ENCODE data around the gene ZC3H14.

The ZC3H14 gene

DNA sequence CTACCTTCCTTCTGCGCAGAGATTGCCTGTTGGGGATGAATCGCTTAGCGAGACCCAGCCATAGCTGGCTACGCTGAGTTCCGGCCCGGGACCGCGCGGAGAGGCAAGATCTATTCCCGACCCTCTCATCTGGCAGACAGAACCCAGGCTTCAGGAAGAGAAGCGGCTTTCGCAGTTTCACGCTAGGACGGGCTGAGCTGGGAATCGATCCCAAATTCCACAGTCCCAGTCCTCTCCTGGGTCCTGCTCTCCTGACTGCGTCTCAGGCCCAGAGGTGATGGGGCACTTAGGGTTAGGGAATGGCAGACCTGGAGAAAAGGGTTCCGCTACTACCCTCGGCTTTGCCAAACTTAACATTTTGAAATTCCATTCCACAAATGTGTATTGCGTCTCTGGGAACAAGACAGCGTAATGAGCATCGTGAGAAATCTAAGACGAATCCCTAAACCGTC lies 10.8 kb upstream of the ZC3H14 start:
- DNase-seq, result no peak

DNA sequence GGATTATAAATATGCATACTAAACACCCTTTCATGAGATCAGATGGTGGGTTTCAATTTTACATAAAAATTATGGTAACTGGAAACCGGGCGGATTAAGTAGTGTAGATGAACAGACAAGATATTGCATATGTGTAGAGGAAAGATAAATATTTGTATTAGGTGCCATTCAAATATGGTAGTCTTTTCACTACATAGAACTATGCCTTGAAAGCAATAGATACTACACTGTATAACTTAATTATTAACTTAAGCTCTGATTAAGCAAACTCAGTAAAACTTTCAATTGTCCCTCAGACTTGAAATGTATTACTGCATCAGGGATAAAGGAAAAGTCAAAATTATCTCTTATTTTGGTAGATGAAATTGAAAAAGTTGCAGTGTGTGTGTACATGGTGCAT lies 10.0 kb upstream of the ZC3H14 start:
- no peak for DNase-seq

DNA sequence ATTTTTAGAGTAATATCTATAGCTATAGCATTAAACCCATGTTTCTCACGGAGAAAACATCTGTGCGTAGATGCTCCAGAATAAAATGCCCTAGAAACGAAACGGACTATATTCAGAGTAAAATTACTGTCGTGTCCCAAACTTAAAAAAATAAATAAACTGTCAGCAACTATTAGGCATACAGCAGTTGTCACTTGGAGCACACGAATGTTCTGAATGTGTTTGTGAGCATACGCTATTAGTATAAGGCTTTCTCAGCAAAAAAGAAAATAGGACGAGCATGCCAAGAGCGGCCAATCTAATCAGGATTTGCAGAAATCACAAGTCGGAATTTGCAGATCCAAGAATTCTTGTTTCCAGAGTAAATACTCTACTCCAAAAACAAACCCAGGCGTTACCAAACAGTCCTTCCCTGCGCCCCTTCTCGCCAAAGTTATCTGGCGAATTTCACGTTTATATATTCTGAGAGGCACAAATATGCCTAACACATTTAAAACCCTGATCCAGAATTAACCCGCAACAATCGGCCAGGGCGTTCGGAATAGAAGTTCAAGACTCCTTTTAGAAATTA lies 8.9 kb upstream of the ZC3H14 start:
- DNase-seq, result peak in 2 of 3 experiments; percentile 46 to 68

DNA sequence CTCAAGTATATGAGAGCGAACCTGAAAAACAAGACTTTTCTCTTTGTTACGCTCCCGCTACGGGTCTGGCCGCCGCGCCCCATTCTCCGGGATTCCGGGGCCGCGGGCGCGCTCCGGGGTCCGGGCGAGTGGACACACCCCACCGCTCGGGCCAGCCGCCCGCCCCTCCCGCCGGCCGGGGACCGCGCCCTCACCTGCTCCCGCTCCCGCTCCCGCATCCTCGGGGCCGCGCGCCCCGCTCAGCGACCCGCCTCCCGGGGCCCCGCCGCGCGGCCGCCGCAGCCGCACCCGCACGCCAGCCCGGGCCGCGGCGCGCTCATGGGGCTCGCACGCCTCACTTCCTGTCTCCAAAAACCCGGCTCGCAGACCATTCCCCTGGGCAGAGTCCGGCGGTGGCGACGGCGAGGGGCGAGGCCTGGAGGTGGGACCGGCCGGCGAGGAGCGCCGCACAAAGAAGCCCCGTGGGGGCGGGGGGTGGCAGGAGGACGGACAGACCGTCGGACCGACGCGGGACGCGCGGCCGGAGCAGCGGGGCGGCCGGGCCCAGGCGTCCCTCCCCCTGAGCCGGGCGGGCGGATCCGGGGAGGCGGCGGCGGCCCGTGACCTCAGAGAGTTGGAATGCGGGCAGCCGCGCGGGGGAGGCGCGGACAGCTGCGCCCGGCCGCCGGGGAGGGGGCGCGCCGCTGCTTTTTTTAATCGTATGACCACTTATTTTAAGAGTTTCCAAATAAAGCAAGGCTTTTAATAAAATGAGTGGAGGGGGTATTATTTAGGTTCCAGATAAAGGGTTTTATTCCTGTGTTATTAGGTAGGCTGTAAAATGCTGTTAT lies 8.2 kb upstream of the ZC3H14 start, which contains the start of gene PTPN21:
Gene PTPN21 (minus strand): TSS at position 551 of the 830 bp plus-strand sequence. CDS start 4,590 bp downstream, outside the sequence.
- peak in 2 of 3 experiments; percentile 68 to 70 for DNase-seq

DNA sequence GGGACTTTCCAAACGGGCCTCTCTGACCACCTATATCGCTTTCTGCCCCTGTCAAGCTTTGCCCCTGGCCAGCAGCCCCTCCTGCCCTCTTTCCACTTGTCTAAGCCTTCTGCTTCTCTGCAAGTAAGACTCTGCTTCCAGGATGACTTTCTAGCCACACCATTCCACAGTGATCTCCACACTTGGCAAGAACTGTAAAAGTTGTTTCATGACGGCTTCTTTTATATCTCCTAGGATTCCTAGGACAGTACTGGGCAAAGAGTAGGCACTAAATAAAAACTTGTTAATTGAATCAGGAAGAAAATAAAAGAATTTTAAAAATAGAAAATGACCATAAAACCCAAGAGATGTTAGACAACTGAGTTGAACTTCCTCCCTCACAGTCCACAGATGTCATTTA lies 6.3 kb upstream of the ZC3H14 start:
- no peak for DNase-seq

DNA sequence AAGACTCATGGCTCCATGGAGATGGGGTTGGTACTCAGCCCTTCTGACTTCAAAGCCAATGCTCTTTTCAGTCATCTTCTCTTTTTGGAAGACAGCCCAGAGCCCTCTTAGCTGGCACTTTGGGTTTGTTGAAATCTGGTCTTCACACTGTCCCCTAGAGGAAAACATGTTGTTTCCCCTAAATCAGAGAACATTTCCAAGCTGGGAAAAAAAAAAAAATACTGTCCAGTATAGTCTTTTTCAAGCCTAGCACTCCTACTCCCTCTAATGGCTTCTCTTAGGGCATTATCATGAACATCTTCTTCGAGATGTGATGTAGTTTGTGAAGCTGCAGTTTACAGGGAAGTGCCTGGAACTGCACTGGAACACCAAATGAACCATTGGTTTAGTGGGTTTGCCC lies 3.0 kb upstream of the ZC3H14 start:
- peak in 2 of 3 experiments; percentile 18 to 34 for DNase-seq

DNA sequence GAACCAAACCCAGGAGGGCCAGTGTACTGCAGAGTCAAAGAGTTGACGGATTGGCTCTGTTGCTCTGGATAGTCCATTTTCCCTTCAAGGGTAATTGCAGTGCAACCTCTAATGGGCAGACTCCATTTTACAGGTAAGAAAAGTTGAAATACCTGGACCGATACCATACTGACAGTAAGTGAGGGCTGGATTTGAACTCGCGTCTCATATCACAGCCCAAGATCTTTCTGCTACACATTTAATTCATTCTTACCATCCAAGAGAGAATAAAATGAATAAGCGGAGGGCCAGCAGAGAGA lies 356 bp upstream of the ZC3H14 start:
- DNase-seq, result no peak

DNA sequence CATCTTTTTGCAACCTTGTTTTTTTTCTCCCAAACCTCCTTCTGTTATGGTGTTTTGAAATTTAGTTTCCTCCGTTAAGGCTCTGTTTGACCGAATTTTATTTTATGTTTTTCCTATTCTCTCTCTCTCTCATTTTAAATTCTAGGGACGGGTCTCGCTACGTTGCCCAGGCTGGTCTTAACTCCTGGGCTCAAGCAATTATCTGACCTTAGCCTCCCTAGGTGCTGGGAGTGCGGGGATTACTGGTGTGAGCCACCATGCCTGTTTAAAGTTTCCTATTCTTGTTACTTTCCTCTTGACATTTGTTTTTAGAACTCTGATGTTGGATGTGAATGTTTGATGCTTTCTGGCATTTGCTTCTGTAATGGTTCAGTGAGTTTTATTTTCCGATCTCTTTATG lies 1.0 kb downstream of the ZC3H14 start:
- peak in 1 of 3 experiments; percentile 60 for DNase-seq

DNA sequence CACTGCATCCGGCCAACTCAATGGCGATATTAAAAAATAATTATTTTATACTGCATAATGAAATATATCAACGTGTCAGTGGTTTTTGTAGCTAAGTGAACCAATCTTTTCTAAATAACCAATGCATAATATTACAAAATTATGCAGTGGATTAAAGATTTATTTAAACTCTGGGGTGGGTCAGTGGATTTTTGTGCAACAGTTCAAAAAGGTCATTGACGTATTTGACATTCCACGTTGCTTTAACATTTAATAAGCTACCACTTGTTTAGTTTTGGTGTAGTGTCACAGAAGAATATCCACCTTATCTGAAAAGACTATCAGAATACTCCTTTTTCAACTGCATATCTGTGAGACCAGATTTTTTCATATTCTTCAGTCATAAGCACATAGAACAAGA lies 2.6 kb downstream of the ZC3H14 start:
- no peak for DNase-seq

DNA sequence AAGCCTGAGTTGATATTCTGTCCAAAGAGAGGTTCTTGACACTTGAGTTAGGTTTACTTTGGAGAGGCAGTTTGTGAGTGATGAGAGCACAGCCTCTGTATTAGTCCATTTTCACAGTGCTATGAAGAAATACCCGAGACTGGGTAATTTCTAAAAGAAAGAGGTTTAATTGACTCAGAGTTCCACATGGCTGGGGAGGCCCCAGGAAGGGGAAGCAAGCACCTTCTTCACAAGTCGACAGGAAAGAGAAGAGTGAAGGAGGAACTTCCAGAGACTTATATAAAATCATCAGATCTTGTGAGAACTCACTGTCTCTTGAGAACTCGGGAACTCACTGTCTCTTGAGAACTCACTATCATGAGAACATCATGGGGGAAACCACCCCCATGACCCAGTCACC lies 5.4 kb downstream of the ZC3H14 start:
- no peak for DNase-seq

DNA sequence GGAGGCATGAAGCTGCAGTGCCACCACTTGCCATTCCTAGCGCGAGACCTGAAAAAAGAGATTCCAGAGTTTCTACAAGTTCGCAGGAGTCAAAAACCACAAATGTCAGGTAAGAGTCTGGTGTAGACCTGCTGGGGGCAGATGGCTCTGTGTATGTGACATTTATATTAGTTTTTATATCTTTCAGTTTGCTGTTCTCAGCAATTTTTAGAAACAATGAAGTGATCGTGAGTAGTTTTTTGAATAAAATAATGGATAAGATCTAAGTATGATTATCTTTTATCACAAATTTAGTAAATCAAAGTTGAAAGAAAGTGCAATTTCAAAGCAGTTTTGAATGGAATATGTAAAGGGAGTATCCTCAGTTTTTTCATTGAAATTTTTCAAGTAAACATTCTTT lies 9.3 kb downstream of the ZC3H14 start:
- no peak for DNase-seq

DNA sequence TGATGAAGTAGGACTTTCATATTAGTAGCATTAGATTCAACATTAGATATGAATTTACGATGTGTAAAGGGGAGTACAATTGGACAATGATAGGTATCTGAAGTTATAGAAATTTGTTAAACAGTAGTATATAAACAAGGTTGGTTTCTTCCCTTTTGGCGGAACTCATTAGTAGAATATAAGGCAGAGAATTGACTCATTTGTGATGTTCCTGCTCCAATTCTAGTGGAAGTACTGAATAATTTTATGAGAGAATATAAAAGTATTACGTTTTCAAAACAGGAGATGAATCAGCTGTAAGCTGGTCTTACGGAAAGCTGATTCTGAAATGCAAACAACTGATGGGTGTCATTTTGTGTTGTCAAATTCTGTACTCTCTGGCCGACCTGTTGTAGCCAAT lies 13.4 kb downstream of the ZC3H14 start:
- DNase-seq, result no peak

DNA sequence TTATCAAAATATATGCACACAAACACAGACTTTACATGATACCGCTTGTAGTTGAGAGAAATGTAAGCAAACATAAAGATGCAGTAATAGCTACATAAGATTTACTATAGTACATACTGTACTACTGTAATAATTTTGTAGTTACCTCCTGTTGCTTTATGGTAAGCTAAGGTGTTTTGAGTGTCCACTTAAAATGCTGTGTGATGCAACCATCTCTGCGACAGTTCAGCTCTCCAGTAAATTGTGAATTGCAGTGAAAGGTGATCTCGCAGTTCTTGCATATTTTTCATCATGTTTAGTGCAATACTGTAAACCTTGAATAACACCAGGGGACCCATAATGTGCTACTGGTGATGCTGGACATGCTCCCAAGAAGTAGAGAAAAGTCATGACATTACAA lies 21.6 kb downstream of the ZC3H14 start:
- peak in 2 of 3 experiments; percentile 16 to 30 for DNase-seq

DNA sequence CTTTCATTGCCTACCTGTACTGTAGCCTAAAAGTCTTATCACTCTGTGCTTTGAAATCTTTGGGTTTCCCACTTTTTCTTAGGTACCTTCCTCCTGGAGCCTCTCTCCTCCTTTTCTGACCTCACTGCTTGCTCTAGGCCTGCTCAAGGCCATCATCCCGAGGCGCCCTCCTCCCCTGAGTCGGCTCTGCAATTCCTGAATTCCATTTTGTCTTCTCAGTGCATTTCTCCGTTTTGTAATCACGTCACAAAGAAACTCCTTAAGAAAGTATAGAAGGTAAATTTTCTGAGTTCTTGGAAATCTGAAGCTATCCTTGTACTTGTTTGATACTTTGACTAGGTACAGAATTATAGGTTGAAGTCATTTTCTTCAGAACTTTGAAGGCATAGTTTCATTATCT lies 25.2 kb downstream of the ZC3H14 start:
- no peak for DNase-seq

DNA sequence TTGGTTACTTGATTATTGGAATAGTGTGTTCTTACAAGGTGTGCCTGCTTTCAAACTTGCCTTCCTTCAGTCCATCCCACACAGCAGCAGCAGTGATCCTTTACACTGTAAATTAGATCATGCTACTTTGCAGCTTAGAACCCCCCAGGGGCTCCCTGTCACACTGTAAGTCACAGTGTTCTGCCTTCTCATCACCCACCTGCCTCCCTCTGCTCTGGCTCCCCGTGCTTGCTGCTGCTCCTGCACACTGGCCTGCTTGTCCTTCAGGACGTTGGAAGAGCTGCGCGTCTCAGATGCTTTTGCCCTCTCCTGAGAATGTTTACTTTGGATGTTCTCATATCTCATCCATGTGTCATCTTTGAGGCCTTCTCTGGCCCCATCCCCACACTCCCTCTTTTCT lies 27.3 kb downstream of the ZC3H14 start:
- no peak for DNase-seq

DNA sequence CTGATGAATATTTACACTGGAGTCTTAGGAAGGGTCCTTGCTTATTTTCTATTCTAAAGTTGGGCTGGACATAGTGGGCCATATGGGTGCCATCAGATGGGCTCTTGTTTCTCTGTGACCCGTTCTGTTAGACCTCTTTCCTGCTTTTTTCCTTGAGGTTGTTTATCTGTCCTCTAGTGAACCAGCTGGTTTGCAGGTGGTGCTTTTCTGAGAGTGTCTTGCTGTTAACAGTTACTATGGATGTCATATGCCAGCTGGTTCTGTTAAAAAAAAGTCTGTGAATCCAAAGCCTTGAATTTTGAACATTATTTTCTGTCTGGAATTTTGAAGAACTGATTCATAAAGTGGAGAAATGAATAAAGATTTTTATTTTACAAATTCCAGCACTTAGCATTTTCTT lies 29.2 kb downstream of the ZC3H14 start:
- no peak for DNase-seq

DNA sequence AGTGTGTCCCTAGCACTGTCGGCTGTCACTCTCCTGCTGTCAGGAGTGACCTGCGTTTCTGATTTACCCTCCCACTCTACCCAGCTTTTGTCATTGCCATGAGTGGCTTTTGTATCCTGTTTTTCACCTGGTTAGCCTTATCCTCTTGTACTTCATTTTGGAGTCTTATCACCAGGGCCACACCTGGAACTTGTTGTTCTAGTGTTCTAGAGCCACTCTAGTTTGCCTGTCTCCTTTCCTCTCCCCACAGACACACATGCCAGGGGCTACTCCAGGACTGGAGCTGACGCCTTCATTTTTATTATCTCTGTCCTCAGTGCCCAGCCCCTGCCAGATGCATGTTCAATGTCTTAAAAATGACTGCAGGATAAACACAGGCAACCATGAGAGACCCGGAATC lies 34.2 kb downstream of the ZC3H14 start:
- DNase-seq, result no peak

DNA sequence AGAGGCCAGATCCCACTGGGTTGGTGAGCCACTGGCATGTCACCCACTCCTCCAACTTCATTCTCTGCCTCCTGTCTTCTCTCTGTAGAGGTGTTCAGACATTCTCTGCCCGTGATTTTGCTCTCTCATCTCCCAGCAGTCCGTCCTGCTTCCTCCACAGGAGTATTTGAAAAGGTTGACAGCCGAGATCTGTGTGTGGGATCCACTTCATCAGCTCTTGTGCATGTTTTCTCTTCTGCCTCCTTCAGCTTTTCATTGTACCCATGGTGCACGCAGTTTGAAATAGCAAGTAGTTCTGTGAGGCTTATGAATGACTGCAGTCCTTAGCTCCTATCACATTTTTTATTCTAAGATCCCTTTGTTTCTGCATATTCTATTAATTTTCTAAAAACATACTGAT lies 34.8 kb downstream of the ZC3H14 start:
- no peak for DNase-seq

DNA sequence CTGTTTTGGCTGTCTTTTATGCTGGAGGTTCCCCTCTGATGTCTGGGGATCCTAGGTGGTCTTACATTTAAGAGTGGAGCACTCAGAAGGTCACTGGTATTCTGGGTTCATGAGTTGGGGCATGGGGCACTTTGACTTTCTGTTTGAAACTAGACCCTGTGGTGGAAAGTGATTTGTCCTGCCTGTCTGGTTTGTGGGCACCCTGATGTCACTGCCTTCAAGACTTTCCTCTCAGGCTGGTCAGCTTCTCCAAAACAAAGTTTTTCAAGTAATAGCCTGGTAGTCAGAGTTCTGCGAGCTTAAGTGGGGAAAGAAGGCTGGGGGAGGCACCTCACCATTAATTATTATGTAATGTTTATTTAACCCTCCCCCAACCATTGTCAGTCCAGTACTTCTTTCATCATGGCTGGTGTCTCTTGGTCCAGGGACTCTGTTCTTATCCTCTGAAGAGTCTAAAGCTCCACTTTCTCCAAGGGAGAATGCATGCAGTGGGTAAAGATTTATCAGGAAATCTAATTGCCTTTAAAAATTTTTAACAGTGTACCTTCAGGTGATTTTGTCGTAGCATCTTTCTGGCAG lies 35.3 kb downstream of the ZC3H14 start:
- no peak for DNase-seq

DNA sequence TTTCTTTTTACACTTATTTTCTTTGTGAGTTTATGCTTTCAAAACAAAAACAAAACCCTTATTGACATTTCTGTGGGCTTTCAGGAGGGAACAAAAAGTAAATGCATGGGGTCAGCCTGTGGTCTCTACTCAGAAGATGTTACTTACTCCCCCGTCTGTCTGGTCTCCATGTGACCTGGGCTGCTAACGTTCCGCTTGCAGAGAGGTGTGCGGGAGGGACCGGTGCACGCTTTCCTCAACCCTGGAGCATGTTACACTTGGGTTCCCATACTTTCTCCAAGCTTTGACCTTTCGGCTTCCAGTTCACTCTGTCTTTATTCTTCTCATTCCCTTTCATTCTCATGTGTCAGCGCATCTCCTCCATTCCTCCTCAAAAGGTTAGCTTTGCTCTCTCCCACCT lies 36.5 kb downstream of the ZC3H14 start:
- DNase-seq, result no peak

DNA sequence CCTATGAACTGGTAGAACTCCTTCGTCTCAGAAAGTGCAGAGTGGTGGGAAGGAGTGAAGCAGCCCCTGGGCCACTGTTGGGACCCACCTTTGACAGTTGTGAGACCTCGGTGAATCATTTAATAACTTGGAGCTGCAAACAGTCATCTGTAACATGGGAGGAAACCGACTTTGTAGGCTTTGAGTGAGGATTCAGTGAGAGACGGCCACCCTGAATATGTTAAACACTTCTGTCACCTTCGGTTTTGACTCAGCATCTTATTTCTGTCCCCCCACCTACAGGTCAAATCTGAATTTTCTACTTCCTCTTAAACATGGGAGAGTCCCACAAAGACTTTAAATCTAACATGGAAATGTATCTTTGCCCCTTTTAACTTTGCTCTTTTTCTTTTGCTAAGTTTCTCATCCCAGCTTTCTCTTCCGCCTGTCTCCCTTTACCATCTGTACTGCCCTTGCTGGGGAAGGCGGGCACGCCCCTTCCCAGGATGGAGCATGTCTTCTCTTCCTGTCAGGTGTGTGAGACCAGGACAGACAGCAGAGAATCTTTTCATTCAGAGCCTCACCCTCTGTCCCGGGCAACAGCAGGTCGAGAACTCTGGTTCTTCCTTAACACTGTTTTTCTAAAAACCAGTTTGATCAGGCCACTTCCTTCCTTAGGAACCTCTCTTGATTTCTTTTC lies 37.1 kb downstream of the ZC3H14 start:
- DNase-seq, result no peak

DNA sequence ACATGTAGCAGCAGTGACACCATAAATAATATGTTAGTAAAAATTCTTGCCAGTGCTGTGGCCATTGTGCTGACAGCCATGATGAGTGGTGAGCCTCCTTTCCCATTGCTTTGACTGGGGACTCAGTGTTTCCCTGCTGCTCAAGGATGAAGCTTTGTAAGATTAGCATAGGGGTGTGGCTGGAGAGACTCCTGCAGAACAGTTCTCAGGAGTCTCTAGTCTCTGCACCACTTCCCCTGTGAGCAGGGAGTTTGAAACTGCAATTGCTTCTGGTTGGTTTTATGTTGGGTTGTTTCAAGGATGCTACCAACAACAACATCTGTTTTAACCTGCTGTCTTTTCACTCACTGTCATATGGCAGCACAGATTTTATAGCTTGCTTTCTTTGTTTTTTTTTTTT lies 41.4 kb downstream of the ZC3H14 start:
- DNase-seq, result no peak

DNA sequence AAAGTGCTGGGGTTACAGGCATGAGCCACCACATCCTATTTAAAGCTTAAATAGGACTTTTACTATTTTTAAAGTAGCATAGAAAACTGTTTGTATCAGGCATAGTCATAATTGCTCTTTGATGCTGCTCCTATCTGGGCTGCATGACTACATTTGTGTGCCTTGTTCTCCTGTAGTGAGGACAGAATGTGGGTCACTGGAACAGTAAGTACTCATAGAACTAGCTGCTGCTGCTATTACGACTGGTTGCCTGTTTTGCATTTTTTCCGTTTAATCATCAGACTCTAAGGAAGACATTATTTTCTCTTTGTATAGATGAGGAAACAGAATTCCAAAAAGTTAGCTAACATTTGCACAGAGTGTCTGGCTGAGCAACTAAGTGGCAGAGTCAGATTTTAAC lies 42.8 kb downstream of the ZC3H14 start:
- DNase-seq, result no peak

DNA sequence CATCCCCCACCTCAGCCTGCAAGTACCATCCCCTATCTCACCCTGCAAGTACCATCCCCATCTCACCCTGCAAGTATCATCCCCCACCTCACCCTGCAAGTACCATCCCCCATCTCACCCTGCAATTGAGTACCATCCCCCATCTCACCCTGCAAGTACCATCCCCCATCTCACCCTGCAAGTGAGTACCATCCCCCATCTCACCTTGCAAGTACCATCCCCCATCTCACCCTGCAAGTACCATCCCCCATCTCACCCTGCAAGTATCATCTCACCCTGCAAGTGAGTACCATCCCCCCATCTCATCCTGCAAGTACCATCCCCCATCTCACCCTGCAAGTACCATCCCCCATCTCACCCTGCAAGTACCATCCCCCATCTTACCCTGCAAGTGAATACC lies 45.0 kb downstream of the ZC3H14 start:
- no peak for DNase-seq

Measured in NCI-H1417 (cell line).